NT2/D1 (cell line): Measurements from ENCODE around the gene TMEM202.

Experiments
- SUZ12 ChIP-seq: IDR thresholded peaks from 2 replicates; pipeline ENCODE4 v1.6.1; 2011; ENCODE audit not compliant: insufficient read length, insufficient read depth; ENCODE audit errors: extremely low read depth
- YY1 ChIP-seq: IDR thresholded peaks from 2 replicates; pipeline ENCODE4 v1.6.1; 2011; ENCODE audit not compliant: insufficient read length, insufficient read depth
- ZNF274 ChIP-seq: IDR thresholded peaks from 2 replicates; pipeline ENCODE4 v1.6.1; 2011; ENCODE audit warnings: mild to moderate bottlenecking, low read depth, low read length

- TF ChIP-seq ZNF274: no peak
- TF ChIP-seq YY1: no peak
- no peak for TF ChIP-seq SUZ12
Measured at GRCh38 chr15:72411111-72411510, 13.0 kb downstream of the TMEM202 start.
